HG03066 (cell line): Measurements from ENCODE around the gene PRR14.
"Not testable (repeated sequence)": the region's sequence is repeated elsewhere in the genome, so short reads cannot be mapped to it uniquely, and the experiment has no call there.

Experiments
- ATAC-seq: cut with Tn5 transposase; IDR thresholded peaks from one replicate; pipeline ENCODE4 v1.9.1; 2021; ENCODE audit warnings: low read depth; ENCODE audit not compliant: unreplicated experiment

Gene PRR14

GRCh38 chr16:30680326-30680725 is 29.6 kb downstream of the PRR14 start:
- ATAC-seq = no peak

GRCh38 chr16:30688701-30689100 is 37.9 kb downstream of the PRR14 start:
- ATAC-seq = no peak

GRCh38 chr16:30691907-30692306 is 41.1 kb downstream of the PRR14 start:
- no peak for ATAC-seq

GRCh38 chr16:30692396-30693064 is 41.8 kb downstream of the PRR14 start:
- ATAC-seq = no peak

GRCh38 chr16:30694926-30695693 is 44.4 kb downstream of the PRR14 start:
- no peak for ATAC-seq

- ATAC-seq = not testable (repeated sequence)
These were observed 45.9 kb downstream of the PRR14 start for GRCh38 chr16:30696646-30697045.

- ATAC-seq = peak; percentile 76
These were observed 46.7 kb downstream of the PRR14 start for GRCh38 chr16:30697264-30698138.

GRCh38 chr16:30698139-30698815 is 47.5 kb downstream of the PRR14 start:
- peak; percentile 65 for ATAC-seq

GRCh38 chr16:30698816-30699614 is 48.3 kb downstream of the PRR14 start, which contains the start of gene SRCAP:
TSS of gene SRCAP (plus strand) at chr16:30699171. CDS start at chr16:30700825, 1,654 bp downstream.
- peak; percentile 36 for ATAC-seq

GRCh38 chr16:30699615-30700099 is 48.9 kb downstream of the PRR14 start:
- ATAC-seq = no peak

GRCh38 chr16:30700491-30700890 is 49.7 kb downstream of the PRR14 start:
- no peak for ATAC-seq

GRCh38 chr16:30700971-30701370 is 50.2 kb downstream of the PRR14 start:
- ATAC-seq = no peak

GRCh38 chr16:30703071-30703470 is 52.3 kb downstream of the PRR14 start:
- not testable (repeated sequence) for ATAC-seq

GRCh38 chr16:30703971-30704370 is 53.2 kb downstream of the PRR14 start:
- ATAC-seq = no peak
